Heart left ventricle (tissue), 13 donors: ENCODE data around the gene COL24A1.

Source experiments
- CTCF ChIP-seq, 12 donors: fragments of 200-600 bp; sonication (generic) in 4 of 12; IDR thresholded peaks; one replicate each; pipeline versions ENCODE4 v1.5.0 to v1.8.0; 2018 to 2022; ENCODE audit warnings: antibody characterized with exemption in 12 of 12, mild to moderate bottlenecking in 5 of 12
- POLR2A ChIP-seq, 2 donors: fragments of 450-650 bp; IDR thresholded peaks; one replicate each; pipeline ENCODE4 v1.6.1; 2017; ENCODE audit warnings: antibody characterized with exemption in 2 of 2, mild to moderate bottlenecking in 2 of 2, moderate library complexity in 2 of 2
- donor health status: ischemic (EF 13 %, LVEDD 7.1; RV severe dilation, severe dysfunction).
- donor health status: DM: no; HTN: yes; CAD: no.
- donor health status: DM: no; HTN: no; CAD: no.
- donor health status: ischemic (EF 25% LVEDD 6.9; RV normal size, moderate dysfunction).
- donor health status: ischemic (EF 25% LVEDD 5.7; RV mildly dilated, moderate dysfunction).
- donor health status: ischemic (EF 35%, LVEDD 5.7; RV mildly dilated, moderate dysfunction).
- donor health status: nonischemic (EF 11% LVEDD 7.7; RV severe dilation, severe dysfunction).
- donor health status: DM: yes; HTN: yes; CAD: no.
- donor health status: PGD.
- donor health status: ischemic (EF 29% LVEDD 5.4; RV normal size, mild dysfunction).
- donor health status: nonischemic (EF 23%, LVEDD 6.1; RV moderate dilation, normal function).

- TF ChIP-seq CTCF (IDR thresholded peaks at IDR 0.05) (no peak), POLR2A (IDR thresholded peaks at IDR 0.05) (no peak)
Observed at GRCh38 chr1:86155051-86155806, 1.3 kb downstream of the COL24A1 start.
